B cell (primary cell): ENCODE measurements around the gene NUP210L. TPM values are rescaled to one million over a fixed set of nuclear protein-coding genes. Genes with fewer than 3 reads are reported as not detected.

Source experiments
- ATAC-seq: fragments of 200-7000 bp; cut with Tn5 transposase; one replicate; pipeline ENCODE4 v1.10.0; 2021; ENCODE audit warnings: low read depth, mild to moderate bottlenecking, moderate number of reproducible peaks, moderate library complexity
- CTCF ChIA-PET: fragments of 350-600 bp; sonication (Branson Sonifier 250); formaldehyde crosslinking; loops from one replicate; lab custom pipeline; 2021; ENCODE audit warnings: antibody characterized with exemption, inconsistent platforms; lab: Charles Lee
- POLR2A ChIA-PET: fragments of 350-600 bp; sonication (Branson Sonifier 250); formaldehyde crosslinking; loops from one replicate; lab custom pipeline; 2021; ENCODE audit warnings: antibody characterized with exemption; lab: Charles Lee
- DNase-seq: peaks from one replicate; pipeline ENCODE4 v3.0.0; 2013
- H2AFZ ChIP-seq: 2 replicates; pipeline ENCODE4 v1.6.1; 2012; ENCODE audit warnings: mild to moderate bottlenecking, low read depth, low read length; ENCODE audit not compliant: insufficient read depth, poor library complexity, severe bottlenecking
- H3K27ac ChIP-seq, 2 donors: 1 replicate in 1 of 2; 2 replicates in 1 of 2; pipeline ENCODE4 v1.5.1; 2012 to 2013; ENCODE audit warnings: low read length in 2 of 2, mild to moderate bottlenecking in 2 of 2, moderate library complexity in 1 of 2
- H3K27me3 ChIP-seq, 4 experiments: fragments of 200-600 bp in 1 of 4; sonication (generic) in 1 of 4; replicated peaks in 1 of 4; 1 replicate in 2 of 4; 2 replicates in 2 of 4; pipeline versions ENCODE4 v1.6.1 to v1.7.0; 2013 to 2016; ENCODE audit warnings: low read length in 3 of 4, mild to moderate bottlenecking in 2 of 4, mixed read lengths in 1 of 4, moderate library complexity in 1 of 4; ENCODE audit not compliant: insufficient read depth in 4 of 4, control insufficient read depth in 3 of 4; ENCODE audit errors: control extremely low read depth in 1 of 4
- H3K36me3 ChIP-seq, 2 experiments: replicated peaks in 1 of 2; 1 replicate in 1 of 2; 2 replicates in 1 of 2; pipeline versions ENCODE4 v1.6.1 to v1.7.1; 2013; ENCODE audit warnings: low read length in 1 of 2; ENCODE audit not compliant: insufficient read depth in 2 of 2, control insufficient read depth in 1 of 2; ENCODE audit errors: control extremely low read depth in 1 of 2, extremely low read depth in 1 of 2
- H3K4me1 ChIP-seq, 2 donors: fragments of 200-600 bp in 1 of 2; sonication (generic) in 1 of 2; 1 replicate in 1 of 2; 2 replicates in 1 of 2; pipeline versions ENCODE4 v1.5.1 to v1.6.1; 2013 to 2017; ENCODE audit warnings: low read length in 2 of 2; ENCODE audit not compliant: control insufficient read depth in 2 of 2, insufficient read depth in 2 of 2
- H3K4me2 ChIP-seq: replicated peaks from 2 replicates; pipeline ENCODE3; 2012; ENCODE audit warnings: mild to moderate bottlenecking, low read depth, low read length; ENCODE audit not compliant: poor library complexity, severe bottlenecking
- H3K4me3 ChIP-seq, 5 experiments: fragments of 200-600 bp in 1 of 5; sonication (generic) in 1 of 5; 1 replicate in 3 of 5; 2 replicates in 2 of 5; pipeline versions ENCODE4 v1.5.1 to v1.7.0; 2011 to 2016; ENCODE audit warnings: low read length in 4 of 5, mild to moderate bottlenecking in 4 of 5, low read depth in 2 of 5, control low read depth in 1 of 5, moderate library complexity in 1 of 5; ENCODE audit not compliant: insufficient read depth in 1 of 5; ENCODE audit errors: control extremely low read depth in 1 of 5, extremely low read depth in 1 of 5
- H3K79me2 ChIP-seq: fragments of 200-600 bp; sonication (generic); one replicate; pipeline ENCODE4 v1.6.0; 2016; ENCODE audit warnings: low read length; ENCODE audit not compliant: control insufficient read depth, insufficient read depth
- H3K9ac ChIP-seq: fragments of 200-600 bp; sonication (generic); 2 replicates; pipeline ENCODE4 v1.6.1; 2017; ENCODE audit warnings: mild to moderate bottlenecking, low read length, moderate library complexity
- H3K9me3 ChIP-seq, 3 donors: one replicate each; pipeline versions ENCODE4 v1.6.1 to v1.7.1; 2013; ENCODE audit warnings: low read length in 2 of 3; ENCODE audit not compliant: control insufficient read depth in 2 of 3, insufficient read depth in 1 of 3; ENCODE audit errors: control extremely low read depth in 1 of 3
- H4K20me1 ChIP-seq: 2 replicates; pipeline ENCODE4 v1.6.0; 2012; ENCODE audit warnings: mild to moderate bottlenecking, low read length; ENCODE audit not compliant: insufficient read depth, control insufficient read depth, poor library complexity, severe bottlenecking
- H3K27ac Mint-ChIP-seq: one replicate; pipeline ENCODE4 v1.8.0; 2021; ENCODE audit warnings: mixed read lengths
- H3K27me3 Mint-ChIP-seq: one replicate; pipeline ENCODE4 v1.8.0; 2021; ENCODE audit warnings: mixed read lengths
- H3K4me1 Mint-ChIP-seq: one replicate; pipeline ENCODE4 v1.8.0; 2021; ENCODE audit warnings: mixed read lengths
- H3K4me3 Mint-ChIP-seq: one replicate; pipeline ENCODE4 v1.8.0; 2021; ENCODE audit warnings: mixed read lengths
- H3K9me3 Mint-ChIP-seq: one replicate; pipeline ENCODE4 v1.8.0; 2022; ENCODE audit warnings: mixed read lengths; ENCODE audit not compliant: insufficient read depth
- CTCF ChIP-seq: fragments of 200-600 bp; IDR thresholded peaks from one replicate; pipeline ENCODE4 v1.8.0; 2022; ENCODE audit warnings: antibody characterized with exemption, mild to moderate bottlenecking
- EZH2 ChIP-seq: IDR thresholded peaks from 2 replicates; pipeline ENCODE4 v1.6.1; 2012; ENCODE audit warnings: borderline replicate concordance, low read depth, mild to moderate bottlenecking, moderate library complexity, low read length; ENCODE audit not compliant: insufficient read depth, poor library complexity, severe bottlenecking
- WGBS: methylation state at CpG from one replicate; pipeline ENCODE4 v1.1.5; 2013; ENCODE audit warnings: missing lambda C conversion rate; ENCODE audit not compliant: insufficient coverage; 5-methylcytosine and 5-hydroxymethylcytosine counted together
- intact Hi-C: fragments of 100-400 bp; cut with micrococcal nuclease; formaldehyde crosslinking; loops from one replicate; pipeline ENCODE4 v1.10.0; 2022
- polyA plus RNA-seq: library from polyadenylated mRNA; depleted of rRNA; stranded (reverse); fragments of >200 nt; gene quantifications from 2 replicates; pipeline ENCODE4 v1.2.3, GENCODE V29; 2012
- total RNA-seq, 2 donors: library from RNA; stranded (reverse); fragments of 120-200 nt in 1 of 2; gene quantifications; 1 replicate in 1 of 2; 2 replicates in 1 of 2; pipeline versions ENCODE4 v1.2.3 to v1.2.4, GENCODE V29; 2013 to 2022

NUP210L gene
- total and polyA plus RNA-seq, 2 donors (not counting 1 experiment from before 2014, with no cell fraction given), result 0.04 to 0.20 TPM

DNA sequence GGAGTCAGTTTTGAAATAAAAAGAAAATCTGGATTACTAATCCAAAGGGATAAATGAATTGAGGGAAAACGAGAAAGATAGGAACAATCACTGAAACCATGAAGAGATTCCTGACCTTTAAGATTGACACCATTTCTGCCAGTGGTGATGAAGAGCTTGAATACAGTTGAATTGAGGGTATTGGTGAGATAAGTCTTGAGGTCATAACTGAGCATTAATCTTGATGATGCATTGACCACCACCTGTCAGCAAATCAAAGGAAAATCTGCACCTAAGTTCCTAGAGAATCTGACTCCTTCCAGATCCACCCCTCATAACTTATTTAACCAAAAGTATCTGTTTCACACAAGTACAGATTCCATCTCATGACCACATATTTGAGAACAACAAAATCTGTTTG, 142.7 kb downstream of the NUP210L start:
- Histone ChIP-seq H3K4me2 (no peak overlapping the region), H3K4me3 (no peak overlapping the region), H3K79me2 (no peaks in the 10 kb centered on the region), H3K27me3 (no peaks in the 10 kb centered on the region), H3K9ac (no peak overlapping the region), H3K9me3 (no peaks in the 10 kb centered on the region), H3K27ac (no peak overlapping the region), H3K36me3 (no peaks in the 10 kb centered on the region), H4K20me1 (no peaks in the 10 kb centered on the region), H2AFZ (no peak overlapping the region), H3K4me1 (no peaks in the 10 kb centered on the region)
- Mint-ChIP-seq H3K27ac (no peak overlapping the region), H3K9me3 (no peaks in the 10 kb centered on the region), H3K4me3 (no peak overlapping the region), H3K4me1 (no peaks in the 10 kb centered on the region), H3K27me3 (no peaks in the 10 kb centered on the region)
- DNase-seq, result no peak
- no peak for TF ChIP-seq CTCF
- TF ChIP-seq EZH2, result no peak
- POLR2A ChIA-PET, result interaction anchor here (0.7 kb wide), 1 partner anchor 221 kb away, joined by 5 read pairs; no protein-coding TSS in a partner anchor
- ATAC-seq, result no peak
- CTCF ChIA-PET, result no interaction called here
- WGBS, result 100% methylated on average over 1 of the region's 1 CpG
- intact Hi-C loops, result no loop called here

DNA sequence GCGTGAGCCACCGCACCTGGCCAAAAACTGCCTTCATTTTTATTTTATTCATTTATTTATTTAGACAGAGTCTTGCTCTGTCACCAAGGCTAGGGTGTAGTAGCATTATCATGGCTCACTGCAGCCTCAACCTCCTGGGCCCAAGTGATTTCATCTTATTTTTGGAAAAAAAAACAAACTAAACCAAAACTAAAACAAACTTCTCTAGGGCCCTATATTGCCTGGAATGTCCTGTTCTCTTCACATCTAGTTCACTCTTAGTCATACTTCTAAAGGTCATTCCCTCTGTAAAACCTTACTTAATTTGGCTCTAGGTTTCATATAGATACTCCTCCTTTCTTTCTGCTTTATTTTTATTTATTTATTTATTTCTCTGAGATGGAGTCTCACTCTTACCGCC, 148.7 kb downstream of the NUP210L start:
- Histone ChIP-seq H3K27me3 (no peaks in the 10 kb centered on the region), H3K4me1 (no peaks in the 10 kb centered on the region), H3K36me3 (no peaks in the 10 kb centered on the region), H3K4me3 (no peak overlapping the region), H3K79me2 (no peaks in the 10 kb centered on the region), H3K27ac (no peak overlapping the region), H3K9ac (no peak overlapping the region), H3K4me2 (no peak overlapping the region), H4K20me1 (no peaks in the 10 kb centered on the region), H3K9me3 (no peaks in the 10 kb centered on the region), H2AFZ (no peak overlapping the region)
- ChIA-PET POLR2A (no interaction called here), CTCF (no interaction called here)
- Mint-ChIP-seq H3K4me3 (no peak overlapping the region), H3K9me3 (no peaks in the 10 kb centered on the region), H3K27me3 (no peaks in the 10 kb centered on the region), H3K27ac (no peak overlapping the region), H3K4me1 (no peaks in the 10 kb centered on the region)
- ATAC-seq (no peak), DNase-seq (no peak)
- no CpG with 5 or more reads among the region's 3 CpGs for WGBS
- intact Hi-C loops, result no loop called here
- TF ChIP-seq CTCF (no peak), EZH2 (no peak)
